Measurements from ENCODE around the gene UFSP1. TPM values are rescaled to one million over a fixed set of nuclear protein-coding genes. Genes with fewer than 3 reads are reported as not detected.

UFSP1 gene
- total and polyA plus RNA-seq, 2 experiments from 2014 or later: 3.9 to 16.0 TPM

DNA sequence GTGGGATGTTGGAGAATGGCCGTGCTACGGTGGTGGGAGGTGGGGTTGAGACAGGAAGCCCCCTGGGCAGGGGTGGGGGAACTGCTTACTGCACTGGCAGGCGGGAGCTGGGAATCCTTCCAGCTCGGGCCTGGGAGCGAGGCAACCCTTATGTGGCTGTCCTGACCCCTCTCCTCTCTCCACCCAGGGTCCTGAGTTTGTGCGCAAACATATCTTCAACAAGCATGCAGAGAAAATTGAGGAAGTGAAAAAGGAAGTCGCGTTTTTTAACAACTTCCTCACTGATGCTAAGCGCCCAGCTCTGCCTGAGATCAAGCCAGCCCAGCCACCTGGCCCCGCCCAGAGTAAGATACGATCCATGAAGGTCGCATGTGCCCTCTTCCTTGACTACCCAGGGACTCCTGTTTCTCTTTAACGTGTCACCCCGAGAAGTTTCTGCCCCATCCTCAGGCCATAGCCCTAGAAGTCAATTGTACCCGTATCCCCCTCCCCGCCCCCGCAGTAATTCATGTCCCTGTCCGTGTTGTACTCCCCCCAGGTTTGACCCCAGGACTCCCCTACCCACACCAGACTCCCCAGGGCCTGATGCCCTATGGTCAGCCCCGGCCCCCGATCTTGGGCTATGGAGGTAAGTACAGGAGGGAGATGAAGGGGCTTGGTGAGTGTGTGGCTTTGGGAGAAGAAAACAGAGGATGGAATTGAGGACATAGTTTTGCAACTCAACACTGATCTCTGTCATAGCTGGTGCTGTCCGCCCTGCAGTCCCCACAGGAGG, 1.8 kb downstream of the UFSP1 start:
- Histone ChIP-seq H3K27me3 (no peaks in the 10 kb centered on the region), H3K9me3 (ENCODE audit: low read depth) (no peaks in the 10 kb centered on the region), H3K4me3 (no peak overlapping the region), H3K4me1 (ENCODE audit: low read depth) (peaks cover 22% of the 10 kb centered on the region), H3K27ac (peak overlapping the region; percentile 2), H3K36me3 (peaks cover 48% of the 10 kb centered on the region)
- TF ChIP-seq, protein P1, sequence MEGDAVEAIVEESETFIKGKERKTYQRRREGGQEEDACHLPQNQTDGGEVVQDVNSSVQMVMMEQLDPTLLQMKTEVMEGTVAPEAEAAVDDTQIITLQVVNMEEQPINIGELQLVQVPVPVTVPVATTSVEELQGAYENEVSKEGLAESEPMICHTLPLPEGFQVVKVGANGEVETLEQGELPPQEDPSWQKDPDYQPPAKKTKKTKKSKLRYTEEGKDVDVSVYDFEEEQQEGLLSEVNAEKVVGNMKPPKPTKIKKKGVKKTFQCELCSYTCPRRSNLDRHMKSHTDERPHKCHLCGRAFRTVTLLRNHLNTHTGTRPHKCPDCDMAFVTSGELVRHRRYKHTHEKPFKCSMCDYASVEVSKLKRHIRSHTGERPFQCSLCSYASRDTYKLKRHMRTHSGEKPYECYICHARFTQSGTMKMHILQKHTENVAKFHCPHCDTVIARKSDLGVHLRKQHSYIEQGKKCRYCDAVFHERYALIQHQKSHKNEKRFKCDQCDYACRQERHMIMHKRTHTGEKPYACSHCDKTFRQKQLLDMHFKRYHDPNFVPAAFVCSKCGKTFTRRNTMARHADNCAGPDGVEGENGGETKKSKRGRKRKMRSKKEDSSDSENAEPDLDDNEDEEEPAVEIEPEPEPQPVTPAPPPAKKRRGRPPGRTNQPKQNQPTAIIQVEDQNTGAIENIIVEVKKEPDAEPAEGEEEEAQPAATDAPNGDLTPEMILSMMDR (IDR thresholded peaks at IDR 0.05; ENCODE audit: low read depth, low read length): no peak
- no peak for DNase-seq (ENCODE audit: low read depth in 1 of 2, low spot score in 1 of 2)

DNA sequence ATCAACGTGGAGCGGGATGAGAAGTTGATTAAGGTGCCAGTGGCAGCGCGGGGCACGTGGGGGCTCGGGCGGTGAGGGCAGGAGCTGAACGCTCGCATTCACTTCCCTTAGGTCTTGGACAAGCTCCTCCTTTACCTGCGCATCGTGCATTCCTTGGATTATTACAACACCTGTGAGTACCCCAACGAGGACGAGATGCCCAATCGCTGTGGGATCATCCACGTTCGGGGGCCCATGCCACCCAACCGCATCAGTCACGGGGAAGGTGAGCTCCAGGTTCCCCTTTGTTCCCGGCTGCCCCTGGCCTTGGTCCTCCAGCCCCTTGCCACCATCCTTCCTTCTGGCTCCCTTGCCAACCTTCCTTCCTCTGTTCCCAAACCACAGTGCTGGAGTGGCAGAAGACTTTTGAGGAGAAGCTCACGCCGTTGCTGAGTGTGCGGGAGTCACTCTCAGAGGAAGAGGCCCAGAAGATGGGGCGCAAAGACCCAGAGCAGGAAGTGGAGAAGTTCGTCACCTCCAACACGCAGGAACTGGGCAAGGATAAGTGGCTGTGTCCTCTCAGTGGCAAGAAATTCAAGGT, 2.5 kb downstream of the UFSP1 start:
- no peak overlapping the region for H3K4me3 ChIP-seq
- H3K36me3 ChIP-seq: peaks cover 55% of the 10 kb centered on the region
- H3K9me3 ChIP-seq (ENCODE audit: low read depth): no peaks in the 10 kb centered on the region
- TF ChIP-seq, protein P1 (IDR thresholded peaks at IDR 0.05; ENCODE audit: low read depth, low read length): no peak
- H3K4me1 ChIP-seq (ENCODE audit: low read depth): peaks cover 22% of the 10 kb centered on the region
- no peaks in the 10 kb centered on the region for H3K27me3 ChIP-seq
- H3K27ac ChIP-seq: peak overlapping the region; percentile 2
- DNase-seq (ENCODE audit: low read depth in 1 of 2, low spot score in 1 of 2): no peak

DNA sequence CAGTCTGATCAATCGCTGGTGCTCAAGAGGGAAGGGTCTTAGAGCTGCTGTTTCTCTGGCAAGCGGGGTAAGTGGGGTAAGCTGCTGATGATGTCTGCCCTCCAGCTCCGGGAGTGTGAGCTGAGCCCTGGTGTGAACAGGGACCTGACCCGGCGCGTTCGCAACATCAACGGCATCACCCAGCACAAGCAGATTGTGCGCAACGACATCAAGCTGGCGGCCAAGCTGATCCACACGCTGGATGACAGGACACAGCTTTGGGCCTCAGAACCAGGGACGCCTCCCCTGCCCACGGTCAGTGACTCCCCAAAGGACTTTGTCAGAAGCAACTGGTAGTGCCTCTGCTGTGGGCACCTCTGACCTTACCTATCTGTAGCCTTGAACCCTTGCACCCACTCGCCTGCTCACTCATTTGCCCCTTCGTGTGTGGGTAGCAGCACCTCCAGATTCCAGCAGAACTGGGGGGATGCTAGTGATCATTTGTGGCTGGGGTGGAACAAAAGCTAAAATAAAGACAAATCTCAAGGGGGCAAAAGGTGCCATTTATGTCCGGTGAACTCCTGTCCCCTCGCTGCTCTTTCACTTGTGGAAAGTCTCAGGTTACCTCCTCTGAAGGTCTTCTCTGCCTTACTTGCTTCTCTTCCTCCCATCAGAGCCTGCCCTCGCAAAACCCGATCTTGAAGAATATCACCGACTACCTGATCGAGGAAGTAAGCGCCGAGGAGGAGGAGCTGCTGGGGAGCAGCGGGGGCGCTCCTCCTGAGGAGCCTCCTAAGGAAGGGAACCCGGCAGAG, 3.2 kb downstream of the UFSP1 start:
- Histone ChIP-seq H3K4me1 (ENCODE audit: low read depth) (peaks cover 22% of the 10 kb centered on the region), H3K36me3 (peaks cover 61% of the 10 kb centered on the region), H3K27me3 (no peaks in the 10 kb centered on the region), H3K9me3 (ENCODE audit: low read depth) (no peaks in the 10 kb centered on the region), H3K4me3 (no peak overlapping the region), H3K27ac (no peak overlapping the region)
- TF ChIP-seq, protein P1 (IDR thresholded peaks at IDR 0.05; ENCODE audit: low read depth, low read length): no peak
- no peak for DNase-seq (ENCODE audit: low read depth in 1 of 2, low spot score in 1 of 2)

DNA sequence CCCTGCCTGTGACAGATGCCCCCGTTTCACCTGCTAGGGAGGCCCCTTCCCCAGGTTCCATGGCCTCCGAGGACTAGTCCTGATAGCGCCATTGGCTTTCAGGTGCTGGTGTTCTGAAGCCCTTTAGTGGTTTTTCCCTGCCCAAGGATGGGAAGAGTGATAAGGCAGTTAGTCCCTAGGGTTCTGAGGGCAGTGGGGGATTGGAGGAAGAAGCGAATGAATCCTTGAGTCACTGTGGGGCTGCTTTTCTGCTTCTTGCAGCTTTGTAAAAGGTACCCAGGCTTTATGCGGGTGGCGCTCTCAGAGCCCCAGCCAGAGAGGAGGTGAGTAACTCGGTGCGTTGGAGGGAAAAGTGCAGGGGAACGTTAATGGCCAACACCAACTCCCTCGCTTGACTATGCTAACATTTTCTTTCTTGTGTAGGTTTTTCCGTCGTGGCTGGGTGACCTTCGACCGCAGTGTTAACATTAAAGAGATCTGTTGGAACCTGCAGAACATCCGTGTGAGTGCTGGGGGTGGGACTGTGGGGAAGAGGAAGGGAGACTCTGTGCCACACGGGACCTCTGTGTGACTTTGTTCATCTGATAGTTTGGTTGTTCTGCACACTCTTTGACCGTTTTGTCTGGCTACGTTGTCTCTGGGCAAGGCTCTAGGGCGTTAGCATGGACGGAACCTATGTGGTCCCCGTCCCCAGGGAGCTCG, 3.9 kb downstream of the UFSP1 start:
- Histone ChIP-seq H3K27me3 (no peaks in the 10 kb centered on the region), H3K4me3 (no peak overlapping the region), H3K36me3 (peaks cover 62% of the 10 kb centered on the region), H3K4me1 (ENCODE audit: low read depth) (peaks cover 16% of the 10 kb centered on the region), H3K9me3 (ENCODE audit: low read depth) (no peaks in the 10 kb centered on the region), H3K27ac (peak overlapping the region; percentile 33)
- no peak for DNase-seq (ENCODE audit: low read depth in 1 of 2, low spot score in 1 of 2)
- TF ChIP-seq, protein P1 (IDR thresholded peaks at IDR 0.05; ENCODE audit: low read depth, low read length): no peak

DNA sequence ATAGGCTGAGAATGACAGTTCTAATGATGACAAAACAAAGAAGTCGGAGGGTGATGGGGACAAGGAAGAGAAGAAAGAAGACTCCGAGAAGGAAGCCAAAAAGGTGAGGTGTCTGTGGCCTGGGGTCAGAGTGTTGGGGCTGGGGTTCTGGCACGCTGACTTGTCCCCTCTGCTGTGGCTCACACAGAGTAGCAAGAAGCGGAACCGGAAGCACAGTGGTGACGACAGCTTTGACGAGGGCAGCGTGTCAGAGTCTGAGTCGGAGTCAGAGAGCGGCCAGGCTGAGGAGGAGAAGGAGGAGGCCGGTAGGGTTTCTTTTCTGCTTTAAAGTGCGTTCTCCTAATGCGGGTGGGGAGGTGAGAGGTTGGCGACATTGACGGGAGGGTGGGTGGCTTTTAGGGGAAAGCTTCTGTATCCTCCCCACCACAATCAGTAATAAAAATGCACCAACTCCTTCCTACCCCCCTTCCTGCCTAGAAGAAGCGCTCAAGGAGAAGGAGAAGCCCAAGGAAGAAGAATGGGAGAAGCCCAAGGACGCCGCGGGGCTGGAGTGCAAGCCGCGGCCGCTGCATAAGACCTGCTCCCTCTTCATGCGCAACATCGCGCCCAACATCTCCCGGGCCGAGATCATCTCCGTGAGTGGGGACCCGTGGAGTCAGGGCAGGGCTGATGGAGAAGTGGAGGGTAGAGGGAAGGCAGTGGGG, 4.6 kb downstream of the UFSP1 start:
- Histone ChIP-seq H3K27ac (peak overlapping the region; percentile 33), H3K36me3 (peaks cover 62% of the 10 kb centered on the region), H3K9me3 (ENCODE audit: low read depth) (no peaks in the 10 kb centered on the region), H3K27me3 (no peaks in the 10 kb centered on the region), H3K4me1 (ENCODE audit: low read depth) (peaks cover 15% of the 10 kb centered on the region), H3K4me3 (no peak overlapping the region)
- DNase-seq (ENCODE audit: low read depth in 1 of 2, low spot score in 1 of 2): no peak
- TF ChIP-seq, protein P1 (IDR thresholded peaks at IDR 0.05; ENCODE audit: low read depth, low read length): no peak

Data from cardiac muscle cell (in vitro differentiated cells and primary cell).